Left renal cortex interstitium (tissue), 4 donors: ENCODE data around the gene HPS1. TPM values are rescaled to one million over a fixed set of nuclear protein-coding genes. Genes with fewer than 3 reads are reported as not detected.

Experiments
- DNase-seq, 4 donors: peaks; one replicate each; pipeline ENCODE4 v3.0.0-alpha.2; 2013; ENCODE audit warnings: low read depth in 4 of 4, low spot score in 2 of 4, missing footprints in 1 of 4
- polyA plus RNA-seq, 4 donors: library from polyadenylated mRNA; unstranded; fragments of 120-200 nt; gene quantifications; one replicate each; pipeline ENCODE4 v1.2.1, GENCODE V29; 2013; ENCODE audit not compliant: insufficient read length in 4 of 4

The HPS1 gene
- polyA plus RNA-seq, 4 donors: 29.3 to 46.9 (median 36.3) TPM

GRCh38 chr10:98465866-98466265, 19.1 kb upstream of the HPS1 start:
- no peak for DNase-seq

GRCh38 chr10:98463976-98464754, 17.4 kb upstream of the HPS1 start:
- no peak for DNase-seq

- no peak for DNase-seq
Measured at GRCh38 chr10:98463016-98463415, 16.3 kb upstream of the HPS1 start.

- no peak for DNase-seq
Measured at GRCh38 chr10:98461500-98461842, 14.7 kb upstream of the HPS1 start.

GRCh38 chr10:98460837-98461499, 14.2 kb upstream of the HPS1 start:
- DNase-seq: no peak

GRCh38 chr10:98458809-98459784, 12.4 kb upstream of the HPS1 start:
- DNase-seq: no peak

- no peak for DNase-seq
Measured at GRCh38 chr10:98457721-98458120, 11.0 kb upstream of the HPS1 start.

- DNase-seq: no peak
Measured at GRCh38 chr10:98456686-98457482, 10.1 kb upstream of the HPS1 start.

- no peak for DNase-seq
Measured at GRCh38 chr10:98456043-98456570, 9.4 kb upstream of the HPS1 start.

GRCh38 chr10:98453729-98454128, 7.0 kb upstream of the HPS1 start:
- DNase-seq: no peak

GRCh38 chr10:98450618-98451017, 3.9 kb upstream of the HPS1 start:
- no peak for DNase-seq

- no peak for DNase-seq
Measured at GRCh38 chr10:98449287-98449686, 2.6 kb upstream of the HPS1 start.

GRCh38 chr10:98446151-98446660, 529 bp downstream of the HPS1 start:
- no peak for DNase-seq

- DNase-seq: no peak
Measured at GRCh38 chr10:98445200-98445812, 1.4 kb downstream of the HPS1 start.

GRCh38 chr10:98444314-98445006, 2.3 kb downstream of the HPS1 start:
- DNase-seq: no peak

GRCh38 chr10:98438715-98439114, 8.0 kb downstream of the HPS1 start:
- DNase-seq: no peak

GRCh38 chr10:98436704-98437103, 10.0 kb downstream of the HPS1 start:
- no peak for DNase-seq

- DNase-seq: no peak
Measured at GRCh38 chr10:98435178-98435577, 11.6 kb downstream of the HPS1 start.
